GM19455 (cell line): ENCODE data around the gene NCSTN.

Source experiments
- ATAC-seq: cut with Tn5 transposase; IDR thresholded peaks from one replicate; pipeline ENCODE4 v1.9.1; 2021; ENCODE audit not compliant: unreplicated experiment

NCSTN gene

GRCh38 chr1:160351629-160352028, 8.4 kb downstream of the NCSTN start:
- no peak for ATAC-seq

- no peak for ATAC-seq
Measured at GRCh38 chr1:160352555-160352954, 9.4 kb downstream of the NCSTN start.

- ATAC-seq: no peak
Measured at GRCh38 chr1:160353223-160353622, 10.0 kb downstream of the NCSTN start.

GRCh38 chr1:160354388-160354985, 11.3 kb downstream of the NCSTN start:
- no peak for ATAC-seq

- no peak for ATAC-seq
Measured at GRCh38 chr1:160357286-160358002, 14.3 kb downstream of the NCSTN start.

- ATAC-seq: no peak
Measured at GRCh38 chr1:160358073-160358472, 14.9 kb downstream of the NCSTN start.

GRCh38 chr1:160359559-160360226, 16.5 kb downstream of the NCSTN start:
- no peak for ATAC-seq

GRCh38 chr1:160360227-160360695, 17.1 kb downstream of the NCSTN start:
- no peak for ATAC-seq

- ATAC-seq: no peak
Measured at GRCh38 chr1:160361199-160361598, 18.0 kb downstream of the NCSTN start.

- no peak for ATAC-seq
Measured at GRCh38 chr1:160361814-160362167, 18.6 kb downstream of the NCSTN start.

- no peak for ATAC-seq
Measured at GRCh38 chr1:160362168-160362957, 19.2 kb downstream of the NCSTN start.

GRCh38 chr1:160363010-160363409, 19.8 kb downstream of the NCSTN start:
- ATAC-seq: no peak

GRCh38 chr1:160363951-160364735, 21.0 kb downstream of the NCSTN start:
- ATAC-seq: no peak

GRCh38 chr1:160365325-160365724, 22.1 kb downstream of the NCSTN start:
- no peak for ATAC-seq

- no peak for ATAC-seq
Measured at GRCh38 chr1:160366731-160367515, 23.7 kb downstream of the NCSTN start, which contains the start of gene NHLH1. NHLH1 (plus strand) TSS chr1:160367071; CDS start chr1:160370732, 3,661 bp downstream.

- no peak for ATAC-seq
Measured at GRCh38 chr1:160367516-160367900, 24.3 kb downstream of the NCSTN start.

- no peak for ATAC-seq
Measured at GRCh38 chr1:160367934-160368923, 25.0 kb downstream of the NCSTN start.

- ATAC-seq: no peak
Measured at GRCh38 chr1:160369087-160369486, 25.9 kb downstream of the NCSTN start.
